Measurements from ENCODE around the gene ENTPD8. TPM values are rescaled to one million over a fixed set of nuclear protein-coding genes. Genes with fewer than 3 reads are reported as not detected.

ENTPD8 gene
- total and polyA plus RNA-seq, 4 donors, result 0.08 to 0.45 (median 0.21) TPM

- TF ChIP-seq CTCF (IDR thresholded peaks at IDR 0.05; ENCODE audit: control extremely low read depth, extremely low read depth), result no peak
- ATAC-seq (ENCODE audit: insufficient read depth, low FRiP score) (no peak), DNase-seq (no peak)
- H3K27me3 ChIP-seq (ENCODE audit: control insufficient read depth in 3 of 3, insufficient read depth in 3 of 3, low read length in 2 of 3), result no peaks in the 10 kb centered on the region
- peak overlapping the region; percentile 70 for H3K4me3 ChIP-seq
- H3K9me3 ChIP-seq (ENCODE audit: control insufficient read depth in 4 of 4, insufficient read depth in 3 of 4, low read length in 3 of 4), result no peaks in the 10 kb centered on the region
- H3K27ac ChIP-seq (ENCODE audit: low read depth in 1 of 2, low read length in 1 of 2), result peak overlapping the region; percentile 82 to 94
- no peaks in the 10 kb centered on the region for H3K36me3 ChIP-seq (ENCODE audit: control insufficient read depth in 4 of 4, insufficient read depth in 4 of 4, low read length in 4 of 4)
- H3K4me1 ChIP-seq (ENCODE audit: control insufficient read depth in 5 of 5, insufficient read depth in 5 of 5, low read length in 5 of 5), result peaks cover 0 to 13% (median 3%) of the 10 kb centered on the region in 5 donors
- no peak overlapping the region for H3K9ac ChIP-seq (ENCODE audit: insufficient read depth in 1 of 2, low read length in 2 of 2)
- 8 to 16% methylated on average over 45 to 77 of the region's 77 CpGs for WGBS, 2 donors
These were observed 17.5 kb downstream of the ENTPD8 start for GRCh38 chr9:137423514-137424291.

GRCh38 chr9:137422604-137423513, 18.3 kb downstream of the ENTPD8 start, which contains the start of the genes EXD3 and NOXA1:
Gene EXD3, minus strand, starts transcription at chr9:137423162. Its CDS starts 27,805 bp downstream, at chr9:137395357.
Gene NOXA1, plus strand, starts transcription at chr9:137423393. Its CDS starts 137 bp downstream, at chr9:137423530.
- Histone ChIP-seq H3K4me1 (ENCODE audit: control insufficient read depth in 5 of 5, insufficient read depth in 5 of 5, low read length in 5 of 5) (peaks cover 0 to 13% (median 3%) of the 10 kb centered on the region in 5 donors), H3K36me3 (ENCODE audit: control insufficient read depth in 4 of 4, insufficient read depth in 4 of 4, low read length in 4 of 4) (no peaks in the 10 kb centered on the region), H3K9me3 (ENCODE audit: control insufficient read depth in 4 of 4, insufficient read depth in 3 of 4, low read length in 3 of 4) (no peaks in the 10 kb centered on the region), H3K27ac (ENCODE audit: low read depth in 1 of 2, low read length in 1 of 2) (peak within 1 kb of the TSS; percentile 86 to 94), H3K4me3 (peak within 1 kb of the TSS; percentile 89), H3K27me3 (ENCODE audit: control insufficient read depth in 3 of 3, insufficient read depth in 3 of 3, low read length in 2 of 3) (no peaks in the 10 kb centered on the region), H3K9ac (ENCODE audit: insufficient read depth in 1 of 2, low read length in 2 of 2) (peak within 1 kb of the TSS; percentile 43 to 56)
- TF ChIP-seq CTCF (IDR thresholded peaks at IDR 0.05; ENCODE audit: control extremely low read depth, extremely low read depth), result peak; percentile 58
- ATAC-seq (ENCODE audit: insufficient read depth, low FRiP score), result peak; percentile 96
- 0 to 1% methylated on average over 41 to 113 of the region's 113 CpGs for WGBS, 2 donors
- peak; percentile 90 to 93 (median 93) for DNase-seq

GRCh38 chr9:137421838-137422603, 19.1 kb downstream of the ENTPD8 start:
- Histone ChIP-seq H3K9ac (ENCODE audit: insufficient read depth in 1 of 2, low read length in 2 of 2) (peak overlapping the region; percentile 43 to 56), H3K27me3 (ENCODE audit: control insufficient read depth in 3 of 3, insufficient read depth in 3 of 3, low read length in 2 of 3) (no peaks in the 10 kb centered on the region), H3K27ac (ENCODE audit: low read depth in 1 of 2, low read length in 1 of 2) (peak overlapping the region; percentile 79 to 86), H3K4me3 (peak overlapping the region; percentile 89), H3K4me1 (ENCODE audit: control insufficient read depth in 5 of 5, insufficient read depth in 5 of 5, low read length in 5 of 5) (peaks cover 0 to 13% (median 3%) of the 10 kb centered on the region in 5 donors), H3K9me3 (ENCODE audit: control insufficient read depth in 4 of 4, insufficient read depth in 3 of 4, low read length in 3 of 4) (no peaks in the 10 kb centered on the region), H3K36me3 (ENCODE audit: control insufficient read depth in 4 of 4, insufficient read depth in 4 of 4, low read length in 4 of 4) (peaks cover 0 to 3% (median 0%) of the 10 kb centered on the region in 4 donors)
- no peak for TF ChIP-seq CTCF (IDR thresholded peaks at IDR 0.05; ENCODE audit: control extremely low read depth, extremely low read depth)
- no peak for ATAC-seq (ENCODE audit: insufficient read depth, low FRiP score)
- DNase-seq, result no peak
- 3 to 4% methylated on average over 11 of the region's 11 CpGs for WGBS, 2 donors

Measured in lung (tissue), 12 donors.